Testis (tissue), 3 donors: ENCODE results near the gene RUNX1. TPM values are rescaled to one million over a fixed set of nuclear protein-coding genes. Genes with fewer than 3 reads are reported as not detected.

Source experiments
- DNase-seq: peaks from one replicate; pipeline ENCODE4 v3.0.0-alpha.2; 2019
- H3K27ac ChIP-seq, 2 donors: fragments of 200-600 bp; sonication (generic); one replicate each; pipeline ENCODE4 v1.5.1; 2019
- H3K27me3 ChIP-seq: fragments of 200-600 bp; sonication (generic); one replicate; pipeline ENCODE4 v1.5.1; 2019
- H3K36me3 ChIP-seq: fragments of 200-600 bp; sonication (generic); one replicate; pipeline ENCODE4 v1.5.1; 2017; ENCODE audit warnings: low read depth; ENCODE audit errors: missing control alignments
- H3K4me1 ChIP-seq: fragments of 200-600 bp; sonication (generic); one replicate; pipeline ENCODE4 v1.5.1; 2019
- H3K4me3 ChIP-seq, 2 donors: fragments of 200-600 bp; sonication (generic); one replicate each; pipeline ENCODE4 v1.5.1; 2017 to 2019
- H3K9me3 ChIP-seq: fragments of 200-600 bp; sonication (generic); one replicate; pipeline ENCODE4 v1.5.1; 2017
- CTCF ChIP-seq, 3 experiments: fragments of 450-650 bp in 2 of 3; fragments of 200-600 bp in 1 of 3; sonication (generic) in 1 of 3; IDR thresholded peaks; one replicate each; pipeline ENCODE4 v1.5.1; 2016 to 2019; ENCODE audit warnings: antibody characterized with exemption in 3 of 3, mild to moderate bottlenecking in 2 of 3, moderate library complexity in 1 of 3
- POLR2A ChIP-seq: fragments of 450-650 bp; IDR thresholded peaks from one replicate; pipeline ENCODE4 v1.6.1; 2017; ENCODE audit warnings: antibody characterized with exemption, mild to moderate bottlenecking, moderate library complexity
- WGBS, 2 donors: methylation state at CpG; one replicate each; pipeline ENCODE4 v1.1.5; 2018; 5-methylcytosine and 5-hydroxymethylcytosine counted together
- intact Hi-C: fragments of 100-400 bp; cut with DNase I; formaldehyde crosslinking; loops from one replicate; pipeline ENCODE4 v1.15.1; 2023; ENCODE audit warnings: low total_unique reads
- polyA plus RNA-seq: library from polyadenylated mRNA; stranded (reverse); fragments of 350-450 nt; fragmentation: Illumina TruSeq; extraction: RNeasy Lipid Tissue Mini Kit (QIAGEN cat#74804); gene quantifications from one replicate; pipeline ENCODE4 v1.2.3, GENCODE V29; 2014; ENCODE audit warnings: low read depth, low replicate concordance; ENCODE audit not compliant: insufficient read depth
- total RNA-seq, 2 donors: library from RNA; depleted of rRNA; stranded (reverse); fragments of >200 nt; gene quantifications; one replicate each; pipeline ENCODE4 v1.2.3, GENCODE V29; 2016

The RUNX1 gene
- total and polyA plus RNA-seq, 3 donors from 2014 or later: 11.1 to 28.7 (median 24.3) TPM

- Histone ChIP-seq H3K9me3 (no peaks in the 10 kb centered on the region), H3K4me1 (no peaks in the 10 kb centered on the region), H3K27me3 (no peaks in the 10 kb centered on the region), H3K36me3 (no peaks in the 10 kb centered on the region), H3K4me3 (no peak overlapping the region), H3K27ac (no peak overlapping the region)
- TF ChIP-seq CTCF (IDR thresholded peaks at IDR 0.05) (no peak), POLR2A (no peak)
- DNase-seq: no peak
- intact Hi-C loops: no loop called here
- WGBS, 2 donors: 94% methylated on average over 9 of the region's 9 CpGs
These were observed 14.7 kb downstream of the RUNX1 start for GRCh38 chr21:35034203-35034926.

GRCh38 chr21:35032474-35033263 is 16.4 kb downstream of the RUNX1 start:
- intact Hi-C loops: no loop called here
- Histone ChIP-seq H3K4me3 (no peak overlapping the region), H3K9me3 (no peaks in the 10 kb centered on the region), H3K27ac (no peak overlapping the region), H3K36me3 (no peaks in the 10 kb centered on the region), H3K27me3 (no peaks in the 10 kb centered on the region), H3K4me1 (no peaks in the 10 kb centered on the region)
- WGBS, 2 donors: 88 to 96% methylated on average over 2 of the region's 2 CpGs
- DNase-seq: no peak
- TF ChIP-seq CTCF (IDR thresholded peaks at IDR 0.05) (no peak), POLR2A (no peak)

- no peaks in the 10 kb centered on the region for H3K9me3 ChIP-seq
- no peak for DNase-seq
- no peak overlapping the region for H3K4me3 ChIP-seq
- no peaks in the 10 kb centered on the region for H3K36me3 ChIP-seq
- 92 to 94% methylated on average over 4 of the region's 4 CpGs for WGBS, 2 donors
- no peak overlapping the region for H3K27ac ChIP-seq
- intact Hi-C loops: no loop called here
- no peaks in the 10 kb centered on the region for H3K4me1 ChIP-seq
- no peaks in the 10 kb centered on the region for H3K27me3 ChIP-seq
- TF ChIP-seq CTCF (IDR thresholded peaks at IDR 0.05) (no peak), POLR2A (no peak)
These were observed 20.6 kb downstream of the RUNX1 start for GRCh38 chr21:35028451-35028978.

- 70 to 75% methylated on average over 5 of the region's 5 CpGs for WGBS, 2 donors
- DNase-seq: no peak
- Histone ChIP-seq H3K4me1 (no peaks in the 10 kb centered on the region), H3K4me3 (no peak overlapping the region), H3K27ac (no peak overlapping the region), H3K27me3 (no peaks in the 10 kb centered on the region), H3K9me3 (no peaks in the 10 kb centered on the region), H3K36me3 (no peaks in the 10 kb centered on the region)
- TF ChIP-seq POLR2A (no peak), CTCF (IDR thresholded peaks at IDR 0.05) (no peak)
- intact Hi-C loops: no loop called here
These were observed 21.3 kb downstream of the RUNX1 start for GRCh38 chr21:35027563-35028450.
